KMS-11 (cell line): Measurements from ENCODE around the gene RBMS2.

Experiments
- H2AFZ ChIP-seq: fragments of 200-600 bp; sonication (generic); 2 replicates; pipeline ENCODE4 v1.6.1; 2016; ENCODE audit warnings: antibody characterized with exemption, mixed run types, low read depth
- H3K27ac ChIP-seq: fragments of 200-600 bp; sonication (generic); 2 replicates; pipeline ENCODE4 v1.6.1; 2016; ENCODE audit warnings: mild to moderate bottlenecking, mixed run types
- H3K27me3 ChIP-seq: fragments of 200-600 bp; sonication (generic); 2 replicates; pipeline ENCODE4 v1.6.1; 2017; ENCODE audit warnings: mild to moderate bottlenecking, low read depth, mixed run types, moderate library complexity; ENCODE audit not compliant: insufficient read depth
- H3K36me3 ChIP-seq: fragments of 200-600 bp; sonication (generic); 2 replicates; pipeline ENCODE4 v1.6.1; 2017; ENCODE audit warnings: mild to moderate bottlenecking, mixed run types; ENCODE audit not compliant: insufficient read depth
- H3K4me1 ChIP-seq: fragments of 200-600 bp; sonication (generic); 2 replicates; pipeline ENCODE4 v1.6.1; 2016; ENCODE audit warnings: mild to moderate bottlenecking, low read depth, mixed run types; ENCODE audit not compliant: poor library complexity, severe bottlenecking
- H3K4me2 ChIP-seq: fragments of 200-600 bp; sonication (generic); 2 replicates; pipeline ENCODE4 v1.7.0; 2016; ENCODE audit warnings: mild to moderate bottlenecking, mixed run types
- H3K4me3 ChIP-seq: fragments of 200-600 bp; sonication (generic); IDR thresholded peaks from 2 replicates; pipeline ENCODE4 v1.6.1; 2017; ENCODE audit warnings: low read depth, low read length, mixed read lengths; ENCODE audit not compliant: insufficient read depth
- H3K79me2 ChIP-seq: fragments of 200-600 bp; sonication (generic); 2 replicates; pipeline ENCODE4 v1.6.1; 2016; ENCODE audit warnings: low read depth, mixed run types; ENCODE audit not compliant: insufficient read depth
- H3K9ac ChIP-seq: fragments of 200-600 bp; sonication (generic); 2 replicates; pipeline ENCODE4 v1.6.1; 2016; ENCODE audit warnings: mild to moderate bottlenecking, mixed run types
- H4K20me1 ChIP-seq: fragments of 200-600 bp; sonication (generic); 2 replicates; pipeline ENCODE4 v1.6.1; 2016; ENCODE audit warnings: mild to moderate bottlenecking, mixed run types; ENCODE audit not compliant: insufficient read depth
- CTCF ChIP-seq: fragments of 200-600 bp; sonication (generic); conservative IDR thresholded peaks from 2 replicates; pipeline ENCODE4 v1.6.1; 2017; ENCODE audit warnings: low read depth, mild to moderate bottlenecking, antibody characterized with exemption, low read length, moderate library complexity, mixed read lengths

RBMS2 gene

GRCh38 chr12:56629459-56630179 is 108.0 kb downstream of the RBMS2 start:
- H3K4me3 ChIP-seq, result peak overlapping the region; percentile 89
- peak overlapping the region; percentile 92 for H3K4me2 ChIP-seq
- H3K79me2 ChIP-seq, result peaks cover 98% of the 10 kb centered on the region
- no peaks in the 10 kb centered on the region for H3K27me3 ChIP-seq
- H4K20me1 ChIP-seq, result no peaks in the 10 kb centered on the region; the same call in 1 of the 2 replicates
- peak overlapping the region; percentile 82 for H3K9ac ChIP-seq
- H3K27ac ChIP-seq, result peak overlapping the region; percentile 64
- H3K4me1 ChIP-seq, result peaks cover 73% of the 10 kb centered on the region
- peak overlapping the region; percentile 51 for H2AFZ ChIP-seq
- H3K36me3 ChIP-seq, result peaks cover 3% of the 10 kb centered on the region; the same call in 1 of the 2 replicates
- no peak for TF ChIP-seq CTCF

- TF ChIP-seq CTCF, result no peak
- H2AFZ ChIP-seq, result peak within 1 kb of the TSS; percentile 51
- H3K36me3 ChIP-seq, result peaks cover 3% of the 10 kb centered on the region; the same call in 1 of the 2 replicates
- H3K27ac ChIP-seq, result peak within 1 kb of the TSS; percentile 64
- peaks cover 96% of the 10 kb centered on the region for H3K79me2 ChIP-seq
- peaks cover 70% of the 10 kb centered on the region for H3K4me1 ChIP-seq
- peak within 1 kb of the TSS; percentile 92 for H3K4me2 ChIP-seq
- peak within 1 kb of the TSS; percentile 89 for H3K4me3 ChIP-seq
- H3K9ac ChIP-seq, result peak within 1 kb of the TSS; percentile 82
- H4K20me1 ChIP-seq, result no peaks in the 10 kb centered on the region; the same call in 1 of the 2 replicates
- H3K27me3 ChIP-seq, result no peaks in the 10 kb centered on the region
Observed at GRCh38 chr12:56630180-56630632, 108.6 kb downstream of the RBMS2 start, which contains the start of gene BAZ2A. Gene BAZ2A (minus strand): TSS chr12:56630326. CDS start chr12:56617530, 12,796 bp downstream.

- H3K27ac ChIP-seq, result peak overlapping the region; percentile 27; the same call in 1 of the 2 replicates
- no peak for TF ChIP-seq CTCF
- H4K20me1 ChIP-seq, result no peaks in the 10 kb centered on the region; the same call in 1 of the 2 replicates
- H3K36me3 ChIP-seq, result no peaks in the 10 kb centered on the region; the same call in 1 of the 2 replicates
- H3K4me1 ChIP-seq, result peaks cover 60% of the 10 kb centered on the region
- peak overlapping the region; percentile 92 for H3K4me2 ChIP-seq
- H2AFZ ChIP-seq, result no peak overlapping the region
- peaks cover 86% of the 10 kb centered on the region for H3K79me2 ChIP-seq
- H3K4me3 ChIP-seq, result no peak overlapping the region
- no peak overlapping the region; the same call in 1 of the 2 replicates for H3K9ac ChIP-seq
- H3K27me3 ChIP-seq, result no peaks in the 10 kb centered on the region
Observed at GRCh38 chr12:56631790-56632700, 110.4 kb downstream of the RBMS2 start.

- H3K9ac ChIP-seq, result no peak overlapping the region; the same call in 1 of the 2 replicates
- peaks cover 60% of the 10 kb centered on the region for H3K4me1 ChIP-seq
- H3K4me3 ChIP-seq, result no peak overlapping the region
- peaks cover 4% of the 10 kb centered on the region; the same call in 1 of the 2 replicates for H3K36me3 ChIP-seq
- H3K4me2 ChIP-seq, result peak overlapping the region; percentile 92
- no peak overlapping the region; the same call in 1 of the 2 replicates for H3K27ac ChIP-seq
- H3K79me2 ChIP-seq, result peaks cover 78% of the 10 kb centered on the region
- H3K27me3 ChIP-seq, result no peaks in the 10 kb centered on the region
- no peak for TF ChIP-seq CTCF
- H4K20me1 ChIP-seq, result no peaks in the 10 kb centered on the region; the same call in 1 of the 2 replicates
- H2AFZ ChIP-seq, result no peak overlapping the region
Observed at GRCh38 chr12:56632701-56633467, 111.3 kb downstream of the RBMS2 start.
